GM12878 (cell line): ENCODE data around the gene KHNYN. TPM values are rescaled to one million over a fixed set of nuclear protein-coding genes. Genes with fewer than 3 reads are reported as not detected.

Experiments used
- CBFB ChIP-seq: IDR thresholded peaks from 2 replicates; pipeline ENCODE4 v1.6.1; 2016; ENCODE audit warnings: antibody characterized with exemption, low read depth
- JUND ChIP-seq: IDR thresholded peaks from 2 replicates; pipeline ENCODE4 v1.6.1; 2012; ENCODE audit warnings: low read depth, mild to moderate bottlenecking, low read length, improper control_type of control experiment, moderate library complexity
- MEF2B ChIP-seq: fragments of 450-650 bp; IDR thresholded peaks from 2 replicates; pipeline ENCODE4 v1.6.1; 2018; ENCODE audit warnings: mild to moderate bottlenecking, moderate library complexity; ENCODE audit not compliant: partially characterized antibody, poor library complexity, severe bottlenecking
- NFIC ChIP-seq: IDR thresholded peaks from 2 replicates; pipeline ENCODE4 v1.6.1; 2012; ENCODE audit warnings: low read depth, mild to moderate bottlenecking, inconsistent platforms, low read length, moderate library complexity
- NFYB ChIP-seq: IDR thresholded peaks from 2 replicates; pipeline ENCODE4 v1.6.1; 2011; ENCODE audit warnings: low read depth, mild to moderate bottlenecking, low read length, improper control_type of control experiment, moderate library complexity; ENCODE audit not compliant: insufficient read depth
- NR2C2 ChIP-seq: IDR thresholded peaks from 2 replicates; pipeline ENCODE4 v1.6.1; 2011; ENCODE audit warnings: borderline replicate concordance, low read depth; ENCODE audit not compliant: control insufficient read depth, insufficient read length
- PAX5 ChIP-seq: IDR thresholded peaks from 2 replicates; pipeline ENCODE4 v1.6.1; 2011; ENCODE audit warnings: low read depth, low read length, borderline replicate concordance
- PML ChIP-seq: IDR thresholded peaks from 2 replicates; pipeline ENCODE4 v1.6.1; 2012; ENCODE audit warnings: low read length, inconsistent platforms
- POU2F2 ChIP-seq: IDR thresholded peaks from 3 replicates; pipeline ENCODE4 v1.6.1; 2011; ENCODE audit warnings: low read depth, mild to moderate bottlenecking, low read length, borderline replicate concordance
- RAD51 ChIP-seq: fragments of 450-650 bp; IDR thresholded peaks from 2 replicates; pipeline ENCODE4 v1.6.1; 2016; ENCODE audit warnings: moderate library complexity, mild to moderate bottlenecking, inconsistent platforms
- RFX5 ChIP-seq: IDR thresholded peaks from 2 replicates; pipeline ENCODE4 v1.6.1; 2011; ENCODE audit warnings: low read depth, low read length, improper control_type of control experiment
- SMAD5 ChIP-seq: IDR thresholded peaks from 2 replicates; pipeline ENCODE4 v1.6.1; 2016; ENCODE audit warnings: antibody characterized with exemption, low read depth
- SRF ChIP-seq, 2 experiments: IDR thresholded peaks; 2 replicates each; pipeline ENCODE4 v1.6.1; 2011; ENCODE audit warnings: low read depth in 2 of 2, low read length in 2 of 2, mild to moderate bottlenecking in 1 of 2, moderate library complexity in 1 of 2
- ZSCAN29 ChIP-seq: fragments of 450-650 bp; IDR thresholded peaks from 2 replicates; pipeline ENCODE4 v1.6.1; 2017; ENCODE audit warnings: mild to moderate bottlenecking, moderate library complexity
- polyA plus RNA-seq, 11 experiments: library from polyadenylated mRNA; depleted of rRNA in 4 of 11; unstranded in 6 of 11; stranded (reverse) in 5 of 11; fragments of >200 nt; fragmentation: Nextera tagmentation in 4 of 11; fragmentation: Illumina TruSeq in 1 of 11; extraction: Ambion mirVana in 4 of 11; extraction: Trizol in 1 of 11; gene quantifications; 1 replicate in 1 of 11; 2 replicates in 10 of 11; pipeline versions ENCODE4 v1.2.1 to v1.2.3, GENCODE V29; 2011 to 2016; ENCODE audit warnings: inconsistent platforms in 2 of 11, missing spikeins in 2 of 11, low read depth in 1 of 11
- total RNA-seq, 4 experiments: library from RNA; depleted of rRNA in 3 of 4; stranded (reverse); fragments of >200 nt in 3 of 4; fragmentation: Illumina TruSeq in 1 of 4; extraction: Trizol in 1 of 4; gene quantifications; 2 replicates each; pipeline versions ENCODE4 v1.2.1 to v1.2.3, GENCODE V29; 2013 to 2021
- TF ChIP-seq, protein P1 (sequence below): fragments of 450-650 bp; formaldehyde crosslinking; IDR thresholded peaks from 2 replicates; pipeline ENCODE4 v1.4.0; 2022; ENCODE audit warnings: mild to moderate bottlenecking, moderate library complexity
- TF ChIP-seq, protein P2 (sequence below): fragments of 450-650 bp; IDR thresholded peaks from 2 replicates; pipeline ENCODE4 v1.6.1; 2016; ENCODE audit warnings: mild to moderate bottlenecking
- TF ChIP-seq, protein P3 (sequence below): fragments of 150-350 bp; IDR thresholded peaks from 2 replicates; pipeline ENCODE4 v1.6.1; 2016; ENCODE audit warnings: low read depth, low read length
- TF ChIP-seq, protein P4 (sequence below): fragments of 450-650 bp; IDR thresholded peaks from 2 replicates; pipeline ENCODE4 v1.6.1; 2018; ENCODE audit warnings: borderline replicate concordance, mild to moderate bottlenecking; ENCODE audit not compliant: partially characterized antibody

Gene KHNYN
- total and polyA plus RNA-seq, 10 of the 15 experiments (the other 5 are each of a cell fraction or from before 2014, with no cell fraction given), result 1.4 to 34.7 (median 21.5) TPM

DNA sequence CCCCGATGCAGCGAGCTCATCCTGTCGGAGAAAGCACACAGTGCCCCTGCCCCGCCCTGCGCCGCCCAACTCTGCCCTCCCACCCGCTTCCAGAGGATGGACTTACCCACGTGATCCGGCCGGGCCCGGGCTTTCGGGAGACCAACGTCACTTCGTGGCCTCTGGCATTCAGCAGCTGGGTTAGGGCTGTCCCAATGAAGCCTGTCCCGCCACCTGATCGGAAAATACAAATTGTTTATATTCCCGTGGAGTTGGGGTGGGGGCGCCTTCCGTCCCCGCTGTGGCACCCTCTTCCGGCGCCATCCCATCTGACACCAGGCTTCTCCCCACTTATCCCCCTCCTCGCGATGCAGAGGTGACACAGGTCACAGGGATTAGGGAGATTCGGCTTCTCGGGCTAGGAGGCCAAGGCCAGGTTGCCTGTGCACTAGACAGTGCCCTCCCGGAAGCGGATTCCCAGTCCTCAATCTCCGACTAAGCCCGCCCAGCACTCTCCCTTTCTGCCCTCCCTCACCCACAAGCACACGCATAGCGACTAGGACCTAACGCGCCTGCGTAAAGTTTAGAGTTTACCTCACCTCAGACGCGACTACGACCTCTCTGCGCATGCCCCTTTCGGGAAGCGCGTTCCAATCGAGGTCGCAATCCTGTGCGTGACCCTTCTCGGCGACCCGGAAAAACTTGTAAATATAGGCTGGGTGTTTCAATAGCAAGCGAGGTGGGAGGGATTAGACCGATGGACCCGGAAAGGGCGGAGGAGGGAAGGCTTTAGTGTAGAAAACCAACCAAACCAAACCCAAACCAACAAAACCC is 12.7 kb downstream of the KHNYN start, which contains the start of gene SDR39U1 (continued):
- TF ChIP-seq, protein P1, sequence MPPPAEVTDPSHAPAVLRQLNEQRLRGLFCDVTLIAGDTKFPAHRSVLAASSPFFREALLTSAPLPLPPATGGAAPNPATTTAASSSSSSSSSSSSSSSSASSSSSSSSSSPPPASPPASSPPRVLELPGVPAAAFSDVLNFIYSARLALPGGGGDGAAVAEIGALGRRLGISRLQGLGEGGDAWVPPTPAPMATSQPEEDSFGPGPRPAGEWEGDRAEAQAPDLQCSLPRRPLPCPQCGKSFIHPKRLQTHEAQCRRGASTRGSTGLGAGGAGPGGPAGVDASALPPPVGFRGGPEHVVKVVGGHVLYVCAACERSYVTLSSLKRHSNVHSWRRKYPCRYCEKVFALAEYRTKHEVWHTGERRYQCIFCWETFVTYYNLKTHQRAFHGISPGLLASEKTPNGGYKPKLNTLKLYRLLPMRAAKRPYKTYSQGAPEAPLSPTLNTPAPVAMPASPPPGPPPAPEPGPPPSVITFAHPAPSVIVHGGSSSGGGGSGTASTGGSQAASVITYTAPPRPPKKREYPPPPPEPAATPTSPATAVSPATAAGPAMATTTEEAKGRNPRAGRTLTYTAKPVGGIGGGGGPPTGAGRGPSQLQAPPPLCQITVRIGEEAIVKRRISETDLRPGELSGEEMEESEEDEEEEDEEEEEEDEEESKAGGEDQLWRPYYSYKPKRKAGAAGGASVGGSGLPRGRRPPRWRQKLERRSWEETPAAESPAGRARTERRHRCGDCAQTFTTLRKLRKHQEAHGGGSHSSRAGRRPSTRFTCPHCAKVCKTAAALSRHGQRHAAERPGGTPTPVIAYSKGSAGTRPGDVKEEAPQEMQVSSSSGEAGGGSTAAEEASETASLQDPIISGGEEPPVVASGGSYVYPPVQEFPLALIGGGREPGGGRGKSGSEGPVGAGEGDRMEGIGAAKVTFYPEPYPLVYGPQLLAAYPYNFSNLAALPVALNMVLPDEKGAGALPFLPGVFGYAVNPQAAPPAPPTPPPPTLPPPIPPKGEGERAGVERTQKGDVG (CRISPR knock-in tag), result no peak
- TF ChIP-seq NFYB (peak; percentile 83), ZSCAN29 (no peak; the same call in 1 of the 2 replicates), RAD51 (peak; percentile 85), SRF (IDR thresholded peaks at IDR 0.05; ENCODE audit: low read depth in 2 of 2, low read length in 2 of 2) (0 out of 4 replicates have a peak, but pooled peaks of 1 of the 2 experiments have one; percentile 61), SMAD5 (peak; percentile 77), MEF2B (peak; percentile 33), PAX5 (0 out of 2 replicates have a peak, but pooled peaks have one; percentile 1), NR2C2 (peak; percentile 83), PML (peak; percentile 79), POU2F2 (0 out of 3 replicates have a peak, but pooled peaks have one; percentile 11), NFIC (peak; percentile 18; the same call in 1 of the 2 replicates), CBFB (0 out of 2 replicates have a peak, but pooled peaks have one; percentile 21), RFX5 (0 out of 2 replicates have a peak, but pooled peaks have one; percentile 21), JUND (no peak)
- TF ChIP-seq, protein P2, sequence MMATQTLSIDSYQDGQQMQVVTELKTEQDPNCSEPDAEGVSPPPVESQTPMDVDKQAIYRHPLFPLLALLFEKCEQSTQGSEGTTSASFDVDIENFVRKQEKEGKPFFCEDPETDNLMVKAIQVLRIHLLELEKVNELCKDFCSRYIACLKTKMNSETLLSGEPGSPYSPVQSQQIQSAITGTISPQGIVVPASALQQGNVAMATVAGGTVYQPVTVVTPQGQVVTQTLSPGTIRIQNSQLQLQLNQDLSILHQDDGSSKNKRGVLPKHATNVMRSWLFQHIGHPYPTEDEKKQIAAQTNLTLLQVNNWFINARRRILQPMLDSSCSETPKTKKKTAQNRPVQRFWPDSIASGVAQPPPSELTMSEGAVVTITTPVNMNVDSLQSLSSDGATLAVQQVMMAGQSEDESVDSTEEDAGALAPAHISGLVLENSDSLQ, result peak; percentile 27; the same call in 1 of the 2 replicates
- TF ChIP-seq, protein P3, sequence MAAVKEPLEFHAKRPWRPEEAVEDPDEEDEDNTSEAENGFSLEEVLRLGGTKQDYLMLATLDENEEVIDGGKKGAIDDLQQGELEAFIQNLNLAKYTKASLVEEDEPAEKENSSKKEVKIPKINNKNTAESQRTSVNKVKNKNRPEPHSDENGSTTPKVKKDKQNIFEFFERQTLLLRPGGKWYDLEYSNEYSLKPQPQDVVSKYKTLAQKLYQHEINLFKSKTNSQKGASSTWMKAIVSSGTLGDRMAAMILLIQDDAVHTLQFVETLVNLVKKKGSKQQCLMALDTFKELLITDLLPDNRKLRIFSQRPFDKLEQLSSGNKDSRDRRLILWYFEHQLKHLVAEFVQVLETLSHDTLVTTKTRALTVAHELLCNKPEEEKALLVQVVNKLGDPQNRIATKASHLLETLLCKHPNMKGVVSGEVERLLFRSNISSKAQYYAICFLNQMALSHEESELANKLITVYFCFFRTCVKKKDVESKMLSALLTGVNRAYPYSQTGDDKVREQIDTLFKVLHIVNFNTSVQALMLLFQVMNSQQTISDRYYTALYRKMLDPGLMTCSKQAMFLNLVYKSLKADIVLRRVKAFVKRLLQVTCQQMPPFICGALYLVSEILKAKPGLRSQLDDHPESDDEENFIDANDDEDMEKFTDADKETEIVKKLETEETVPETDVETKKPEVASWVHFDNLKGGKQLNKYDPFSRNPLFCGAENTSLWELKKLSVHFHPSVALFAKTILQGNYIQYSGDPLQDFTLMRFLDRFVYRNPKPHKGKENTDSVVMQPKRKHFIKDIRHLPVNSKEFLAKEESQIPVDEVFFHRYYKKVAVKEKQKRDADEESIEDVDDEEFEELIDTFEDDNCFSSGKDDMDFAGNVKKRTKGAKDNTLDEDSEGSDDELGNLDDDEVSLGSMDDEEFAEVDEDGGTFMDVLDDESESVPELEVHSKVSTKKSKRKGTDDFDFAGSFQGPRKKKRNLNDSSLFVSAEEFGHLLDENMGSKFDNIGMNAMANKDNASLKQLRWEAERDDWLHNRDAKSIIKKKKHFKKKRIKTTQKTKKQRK, result no peak
- TF ChIP-seq, protein P4, sequence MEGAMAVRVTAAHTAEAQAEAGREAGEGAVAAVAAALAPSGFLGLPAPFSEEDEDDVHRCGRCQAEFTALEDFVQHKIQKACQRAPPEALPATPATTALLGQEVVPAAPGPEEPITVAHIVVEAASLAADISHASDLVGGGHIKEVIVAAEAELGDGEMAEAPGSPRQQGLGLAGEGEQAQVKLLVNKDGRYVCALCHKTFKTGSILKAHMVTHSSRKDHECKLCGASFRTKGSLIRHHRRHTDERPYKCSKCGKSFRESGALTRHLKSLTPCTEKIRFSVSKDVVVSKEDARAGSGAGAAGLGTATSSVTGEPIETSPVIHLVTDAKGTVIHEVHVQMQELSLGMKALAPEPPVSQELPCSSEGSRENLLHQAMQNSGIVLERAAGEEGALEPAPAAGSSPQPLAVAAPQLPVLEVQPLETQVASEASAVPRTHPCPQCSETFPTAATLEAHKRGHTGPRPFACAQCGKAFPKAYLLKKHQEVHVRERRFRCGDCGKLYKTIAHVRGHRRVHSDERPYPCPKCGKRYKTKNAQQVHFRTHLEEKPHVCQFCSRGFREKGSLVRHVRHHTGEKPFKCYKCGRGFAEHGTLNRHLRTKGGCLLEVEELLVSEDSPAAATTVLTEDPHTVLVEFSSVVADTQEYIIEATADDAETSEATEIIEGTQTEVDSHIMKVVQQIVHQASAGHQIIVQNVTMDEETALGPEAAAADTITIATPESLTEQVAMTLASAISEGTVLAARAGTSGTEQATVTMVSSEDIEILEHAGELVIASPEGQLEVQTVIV, result peak; percentile 23
